HL-60/S4 treated with retinoic acid at 250 ng/mL for 4 days and 3 days (cell line): Measurements from ENCODE around the gene NAA50.

Source experiments
- in situ Hi-C: fragments of 300-500 bp; cut with MboI; formaldehyde crosslinking; loops from 2 replicates; pipeline ENCODE4 v1.7.0; 2022; ENCODE audit warnings: low sequenced_read_pairs

Gene NAA50

GRCh38 chr3:113743006-113743630 is 2.9 kb downstream of the NAA50 start:
- in situ Hi-C loops = loop anchor here (25.0 kb wide), 1 partner anchor 419 kb away; no protein-coding TSS in a partner anchor

- in situ Hi-C loops = loop anchor here (25.0 kb wide), 1 partner anchor 421 kb away; no protein-coding TSS in a partner anchor
Observed at GRCh38 chr3:113741620-113742019, 4.4 kb downstream of the NAA50 start.

DNA sequence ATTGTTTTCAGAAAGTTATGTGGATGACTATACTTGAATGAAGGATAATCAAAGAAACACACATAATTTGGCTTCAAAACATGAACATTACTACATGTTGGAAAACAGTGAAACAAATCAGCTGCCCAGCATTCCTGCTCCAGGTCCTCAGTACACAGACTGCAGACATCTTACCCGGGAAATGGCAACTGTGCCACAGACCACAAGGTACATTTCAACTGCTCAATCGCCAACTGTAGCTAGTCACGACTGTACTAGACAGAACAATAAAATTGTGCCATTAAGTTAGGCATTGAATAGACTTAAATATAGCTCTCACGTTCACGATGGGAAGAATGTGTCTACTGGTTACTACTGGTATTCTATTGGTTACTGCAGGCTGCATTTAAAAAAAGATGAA is 5.0 kb downstream of the NAA50 start:
- in situ Hi-C loops = loop anchor here (25.0 kb wide), 1 partner anchor 421 kb away; no protein-coding TSS in a partner anchor

DNA sequence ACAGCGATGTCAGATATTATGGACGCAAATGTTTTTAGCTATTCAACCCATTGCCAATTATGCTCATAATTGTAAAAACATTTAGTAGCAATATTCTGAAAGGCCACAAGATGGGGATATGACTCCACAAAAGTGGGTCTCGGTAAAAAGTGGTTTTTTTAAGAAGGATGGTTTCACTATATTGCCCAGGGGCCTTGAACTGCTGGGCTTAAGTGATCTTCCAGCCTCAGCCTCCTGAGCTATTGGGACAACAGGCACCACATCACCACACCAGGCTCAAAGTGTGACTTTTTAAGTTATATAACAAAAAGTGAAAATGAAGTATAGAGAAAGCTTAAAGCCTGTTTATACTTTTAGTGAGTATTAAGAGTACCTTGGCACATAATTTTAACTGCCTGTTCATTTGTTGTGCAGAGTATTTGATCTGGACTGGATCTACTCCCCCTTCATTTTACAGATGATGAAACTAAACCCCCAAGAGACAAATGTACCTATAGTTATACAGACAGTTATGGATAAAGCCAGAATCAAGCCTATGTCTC is 9.4 kb downstream of the NAA50 start:
- in situ Hi-C loops = loop anchor here (25.0 kb wide), 1 partner anchor 426 kb away; no protein-coding TSS in a partner anchor

DNA sequence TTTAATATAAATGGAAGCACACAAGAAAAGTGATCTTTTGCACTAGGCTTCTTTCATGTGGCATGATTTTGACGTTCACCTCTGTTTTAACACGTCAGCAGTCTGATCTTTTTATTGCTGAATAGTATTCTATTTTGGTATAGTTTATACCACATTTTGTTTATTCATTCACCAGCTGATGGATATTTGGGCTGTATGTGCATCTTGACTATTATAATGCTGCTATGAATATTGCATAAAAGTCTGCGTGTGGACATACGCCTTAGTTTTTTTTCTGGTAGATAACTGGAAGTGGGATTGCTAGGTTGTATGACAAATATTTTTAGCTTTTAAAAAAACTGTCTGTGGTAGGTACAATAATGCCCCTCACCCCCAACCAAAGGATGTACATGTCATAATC is 14.4 kb downstream of the NAA50 start:
- in situ Hi-C loops = loop anchor here (25.0 kb wide), 1 partner anchor 431 kb away; no protein-coding TSS in a partner anchor

GRCh38 chr3:113730550-113730949 is 15.5 kb downstream of the NAA50 start:
- in situ Hi-C loops = loop anchor here (25.0 kb wide), 1 partner anchor 432 kb away; no protein-coding TSS in a partner anchor

GRCh38 chr3:113728661-113729060 is 17.4 kb downstream of the NAA50 start:
- in situ Hi-C loops = loop anchor here (25.0 kb wide), 1 partner anchor 434 kb away; no protein-coding TSS in a partner anchor

- in situ Hi-C loops = no loop called here
Observed at GRCh38 chr3:113721636-113722035, 24.4 kb downstream of the NAA50 start.

- in situ Hi-C loops = no loop called here
Observed at GRCh38 chr3:113719758-113720157, 26.3 kb downstream of the NAA50 start.

DNA sequence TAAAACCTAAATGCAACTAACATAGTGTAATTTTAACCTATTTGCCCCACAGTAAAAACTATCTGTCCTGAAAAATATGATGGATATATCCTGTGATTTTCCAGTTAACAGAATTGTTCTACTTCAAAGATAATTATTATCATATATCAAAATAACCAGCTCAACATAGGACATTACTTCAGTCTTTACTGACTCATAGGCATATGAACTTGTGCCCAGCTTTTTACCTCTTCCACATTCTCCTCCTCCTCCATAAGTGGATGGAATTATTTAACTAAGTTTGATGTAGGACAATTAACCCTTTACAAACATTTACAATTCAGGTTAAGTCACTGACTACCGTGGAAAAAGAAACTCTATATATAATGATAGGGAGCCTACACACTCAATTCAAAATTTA is 26.8 kb downstream of the NAA50 start:
- in situ Hi-C loops = no loop called here

DNA sequence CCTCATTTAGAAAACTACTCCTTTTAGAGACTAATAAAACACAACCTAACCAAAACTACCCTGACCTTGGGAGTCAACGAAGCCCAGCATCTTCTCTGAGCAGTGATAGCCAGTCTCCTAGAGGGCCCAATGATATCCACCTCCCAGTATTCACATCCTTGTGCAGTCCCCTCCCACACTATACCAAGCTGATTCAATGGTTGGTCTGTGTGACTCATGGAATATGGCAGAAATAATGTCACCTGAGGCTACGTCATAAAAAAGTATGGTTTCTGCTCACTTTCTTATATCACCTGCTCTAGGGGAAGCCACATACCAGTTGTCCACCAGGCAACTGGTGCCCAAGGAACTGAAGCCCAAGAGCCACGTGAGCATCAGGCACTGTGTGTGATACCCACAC is 28.2 kb downstream of the NAA50 start:
- in situ Hi-C loops = no loop called here

- in situ Hi-C loops = no loop called here
Observed at GRCh38 chr3:113717308-113717707, 28.7 kb downstream of the NAA50 start.

GRCh38 chr3:113714702-113715101 is 31.3 kb downstream of the NAA50 start:
- in situ Hi-C loops = no loop called here

DNA sequence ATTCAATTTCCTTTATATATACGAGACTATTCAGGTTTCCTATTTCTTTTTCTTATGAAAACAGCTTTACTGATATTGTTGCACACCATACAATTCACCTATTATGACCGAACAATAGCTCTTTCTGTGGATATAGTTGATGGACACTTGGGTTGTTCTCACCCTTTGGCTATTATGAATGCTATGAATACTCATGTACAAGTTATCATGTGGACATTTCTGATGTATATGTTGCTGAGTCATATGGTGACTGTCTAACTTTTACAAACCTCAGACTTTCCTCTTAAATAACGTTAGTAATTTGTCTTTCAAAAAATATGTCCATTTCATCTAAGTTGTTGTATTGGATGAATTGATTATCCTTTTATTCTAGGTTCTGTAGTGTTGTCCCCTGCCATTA is 33.9 kb downstream of the NAA50 start:
- in situ Hi-C loops = no loop called here

GRCh38 chr3:113707835-113708234 is 38.2 kb downstream of the NAA50 start:
- in situ Hi-C loops = no loop called here

DNA sequence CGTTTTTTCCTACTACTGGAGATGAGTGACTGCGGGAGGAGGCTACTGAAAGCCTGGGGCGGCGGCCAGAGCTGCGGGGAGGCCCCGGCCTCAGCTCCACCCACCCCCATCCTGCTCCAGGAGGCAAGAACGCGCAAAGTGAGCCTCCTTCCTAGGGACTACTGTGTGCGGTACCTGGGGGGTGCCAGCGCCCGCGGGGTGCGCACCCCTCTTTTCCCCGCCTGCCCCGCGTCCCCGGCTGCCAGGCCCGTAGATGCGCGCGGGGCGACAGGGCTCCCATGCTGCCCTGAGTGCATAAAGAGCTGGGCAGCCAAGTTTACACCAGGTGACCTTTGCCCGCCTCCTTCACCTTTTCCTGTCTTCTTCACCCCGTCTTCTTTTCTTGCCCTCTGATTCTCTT is 47.1 kb downstream of the NAA50 start:
- in situ Hi-C loops = no loop called here

- in situ Hi-C loops = no loop called here
Observed at GRCh38 chr3:113698213-113698742, 47.8 kb downstream of the NAA50 start.

DNA sequence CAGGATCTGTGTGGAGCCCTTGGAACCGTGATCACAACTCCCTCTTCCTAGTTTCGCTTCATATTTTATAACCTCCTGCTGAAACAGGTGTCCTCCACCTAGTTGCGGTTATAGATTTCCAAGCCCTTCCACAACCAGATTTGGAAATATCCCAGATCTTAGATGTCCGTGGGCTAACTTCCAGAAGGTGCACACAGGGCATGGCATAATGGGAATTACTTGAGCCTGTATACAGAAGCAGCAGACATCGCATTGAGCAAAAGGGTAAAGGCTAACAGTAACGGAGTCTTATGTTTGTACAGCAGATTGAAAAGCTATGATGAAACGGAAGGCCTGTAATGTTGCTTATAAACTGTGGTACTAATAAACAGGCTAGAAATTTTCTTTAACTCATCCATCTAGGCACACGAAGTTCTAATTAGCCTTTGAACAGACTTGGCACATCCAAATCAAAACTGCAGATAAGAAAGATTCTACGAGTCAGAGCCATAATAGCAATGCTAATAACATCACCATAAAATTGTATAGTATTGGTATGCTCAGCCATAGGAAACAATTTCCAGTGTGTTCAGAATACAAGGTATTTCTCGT is 48.5 kb downstream of the NAA50 start:
- in situ Hi-C loops = no loop called here

DNA sequence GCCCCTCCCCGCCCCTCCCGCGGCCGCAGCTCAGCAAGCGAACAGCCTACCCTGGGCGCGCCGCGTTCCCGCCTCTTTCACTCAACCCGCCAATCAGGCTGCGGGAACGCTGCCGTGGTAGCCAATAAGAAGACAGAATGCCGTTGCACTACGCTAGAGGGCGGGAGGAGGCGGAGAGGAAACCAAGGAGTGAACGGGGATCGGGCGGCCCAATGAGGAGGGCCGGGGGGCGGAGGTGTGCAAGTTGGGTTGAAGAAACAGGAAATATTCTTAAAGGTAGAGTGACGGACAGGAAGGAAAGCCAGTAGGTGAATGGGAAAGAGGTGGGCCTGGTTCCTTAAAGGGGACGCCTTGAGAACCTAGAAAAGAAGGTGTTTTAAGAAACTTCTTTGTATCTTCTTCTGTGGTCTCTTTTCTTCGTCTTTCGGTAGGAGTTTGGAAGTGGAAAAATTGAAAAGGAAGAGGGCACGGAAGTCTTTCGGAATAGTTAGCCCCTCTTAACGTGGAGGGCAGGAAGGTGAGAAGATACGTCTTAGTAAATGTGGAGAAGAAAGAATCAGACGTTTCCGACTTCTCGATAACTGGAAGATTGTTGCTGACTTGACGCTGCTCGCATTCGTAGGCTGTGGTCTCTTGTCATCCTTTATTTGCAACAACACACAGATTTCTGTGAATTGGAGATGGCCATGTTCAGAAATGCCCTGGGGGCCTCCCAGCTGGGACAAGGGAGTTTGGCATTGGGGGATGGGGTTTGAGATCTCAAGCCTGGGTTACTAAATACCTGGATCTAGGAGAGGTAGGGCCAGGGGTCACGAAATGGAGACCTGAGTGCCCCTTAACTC is 49.2 kb downstream of the NAA50 start:
- in situ Hi-C loops = no loop called here

DNA sequence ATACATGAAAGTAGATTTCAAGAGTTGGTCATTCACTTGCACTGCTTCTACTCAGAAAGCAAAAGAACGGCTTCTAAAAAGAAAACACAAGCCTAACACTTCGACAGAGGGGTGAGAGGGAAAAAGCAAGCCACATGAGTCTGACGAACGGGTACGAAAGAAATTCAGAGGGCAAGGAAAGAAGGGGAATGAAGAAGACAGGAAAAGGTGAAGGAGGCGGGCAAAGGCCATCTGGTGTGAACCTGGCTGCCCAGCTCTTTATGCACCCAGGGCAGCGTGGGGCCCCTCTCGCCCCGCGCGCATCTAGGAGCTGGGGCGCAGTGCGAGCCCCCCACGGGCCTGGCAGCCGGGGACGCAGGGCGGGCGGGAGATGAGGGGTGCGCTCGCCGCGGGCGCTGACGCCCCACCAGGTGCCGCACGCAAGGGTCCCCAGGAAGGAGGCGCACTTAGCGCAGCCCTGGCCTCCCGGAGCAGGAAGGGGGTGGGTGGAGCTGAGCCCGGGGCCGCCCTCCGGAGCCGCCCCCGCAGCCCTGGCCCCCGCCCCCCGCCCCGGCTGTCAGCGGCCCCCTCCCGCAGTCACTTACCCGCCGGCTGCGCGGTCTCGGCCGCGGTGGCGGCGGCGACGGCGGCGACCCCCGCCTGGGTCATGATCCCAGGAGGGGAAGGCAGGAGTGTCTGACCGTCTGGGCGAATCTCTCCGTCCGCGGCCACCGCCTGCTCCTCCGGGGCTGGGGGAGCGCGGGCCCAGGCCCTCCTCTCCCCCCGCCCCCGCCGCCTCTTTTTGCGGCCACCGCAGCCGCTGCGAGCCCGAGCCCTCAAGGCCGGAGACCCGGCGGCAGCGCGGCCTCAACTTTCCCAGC is 50.0 kb downstream of the NAA50 start, which contains the start of gene USF3:
Gene USF3, minus strand, starts transcription at position 857 of the 860 bp plus-strand sequence. CDS start 21,764 bp downstream, outside the sequence.
- in situ Hi-C loops = no loop called here
